ENCODE data around the gene FAM117A.
"Not testable (repeated sequence)": the region's sequence is repeated elsewhere in the genome, so short reads cannot be mapped to it uniquely, and the experiment has no call there.

Gene FAM117A

DNA sequence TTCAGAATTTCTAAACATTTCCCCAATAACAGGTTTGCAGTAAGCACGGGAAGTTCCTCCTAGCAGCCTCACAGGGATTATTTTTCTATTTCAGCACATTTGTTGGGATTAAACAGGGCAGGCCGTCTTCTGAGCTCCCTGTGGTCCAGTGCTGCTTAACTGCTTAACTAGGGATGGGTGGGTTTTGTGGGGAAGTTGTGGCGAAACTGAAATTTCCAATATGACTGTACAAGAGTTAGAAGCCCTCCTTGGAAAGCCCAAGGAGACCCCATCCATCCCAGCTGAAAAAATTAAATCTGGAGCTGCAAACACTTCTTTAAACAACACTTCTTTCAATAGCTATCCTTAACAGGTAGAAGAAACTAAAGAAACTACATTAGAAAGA lies 22.2 kb downstream of the FAM117A start:
- in situ Hi-C loops (cut with MboI; ENCODE audit: low sequenced_read_pairs), result no loop called here

DNA sequence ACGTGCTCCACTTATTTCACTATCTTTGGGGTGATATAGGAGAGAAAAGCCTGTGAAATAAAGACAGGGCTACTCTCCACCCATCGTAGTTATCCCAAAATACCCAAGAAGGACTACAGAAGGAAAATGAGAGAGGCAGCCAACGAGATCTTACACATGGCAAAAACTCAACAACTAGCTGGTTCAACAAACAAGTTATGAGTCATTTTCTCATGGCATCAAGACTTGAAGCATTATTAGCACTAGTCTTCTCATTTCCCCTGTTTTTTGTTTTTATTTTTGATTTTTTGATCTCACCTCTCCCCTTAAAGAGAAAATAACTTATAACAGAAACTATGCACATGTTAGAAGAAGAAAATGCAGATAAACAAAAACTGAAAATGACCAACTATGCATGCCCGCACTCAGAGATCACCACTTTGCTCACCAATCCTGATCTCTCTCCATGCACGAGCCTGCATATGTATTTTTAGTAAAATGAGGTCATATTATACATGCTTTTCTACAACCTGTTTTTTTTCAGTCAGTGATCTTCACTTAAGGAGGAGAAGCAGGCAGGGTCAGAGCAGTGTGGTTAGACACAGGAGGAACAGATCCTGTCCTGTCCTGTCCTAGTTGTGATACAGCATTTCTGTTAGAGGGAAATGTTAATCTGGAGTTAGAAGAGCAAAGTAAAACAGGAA lies 22.8 kb downstream of the FAM117A start:
- in situ Hi-C loops (cut with MboI; ENCODE audit: low sequenced_read_pairs), result no loop called here

DNA sequence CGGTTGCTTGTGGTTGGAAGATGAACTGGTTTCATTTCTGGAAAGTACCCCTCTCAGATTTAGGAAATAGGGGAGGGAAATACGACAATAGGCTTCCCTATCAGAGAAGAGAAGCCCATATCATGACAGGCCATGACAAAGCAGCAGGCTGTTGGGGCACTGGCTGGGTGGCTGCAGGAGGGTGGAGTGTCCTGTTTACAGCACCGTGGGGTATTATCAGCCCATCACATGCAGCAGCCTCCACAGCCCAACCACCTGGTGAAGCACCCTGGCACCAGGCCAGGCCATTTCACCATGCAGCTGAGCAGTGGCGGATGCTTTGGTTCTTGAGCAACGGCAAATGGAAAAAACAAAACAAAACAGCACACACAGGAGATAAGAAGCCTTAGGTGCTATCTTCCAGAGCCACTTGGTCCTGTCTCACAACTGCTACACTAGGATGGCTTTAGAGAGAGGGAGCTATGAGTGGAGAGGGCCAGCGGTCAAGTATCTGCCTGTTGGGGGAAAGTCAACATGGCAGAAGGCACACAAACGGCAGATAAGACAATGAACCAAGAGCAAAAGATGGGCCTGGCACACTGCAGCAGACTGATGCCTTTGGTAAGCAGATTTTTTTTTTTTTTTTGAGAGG lies 24.2 kb downstream of the FAM117A start:
- in situ Hi-C loops (cut with MboI; ENCODE audit: low sequenced_read_pairs), result no loop called here

DNA sequence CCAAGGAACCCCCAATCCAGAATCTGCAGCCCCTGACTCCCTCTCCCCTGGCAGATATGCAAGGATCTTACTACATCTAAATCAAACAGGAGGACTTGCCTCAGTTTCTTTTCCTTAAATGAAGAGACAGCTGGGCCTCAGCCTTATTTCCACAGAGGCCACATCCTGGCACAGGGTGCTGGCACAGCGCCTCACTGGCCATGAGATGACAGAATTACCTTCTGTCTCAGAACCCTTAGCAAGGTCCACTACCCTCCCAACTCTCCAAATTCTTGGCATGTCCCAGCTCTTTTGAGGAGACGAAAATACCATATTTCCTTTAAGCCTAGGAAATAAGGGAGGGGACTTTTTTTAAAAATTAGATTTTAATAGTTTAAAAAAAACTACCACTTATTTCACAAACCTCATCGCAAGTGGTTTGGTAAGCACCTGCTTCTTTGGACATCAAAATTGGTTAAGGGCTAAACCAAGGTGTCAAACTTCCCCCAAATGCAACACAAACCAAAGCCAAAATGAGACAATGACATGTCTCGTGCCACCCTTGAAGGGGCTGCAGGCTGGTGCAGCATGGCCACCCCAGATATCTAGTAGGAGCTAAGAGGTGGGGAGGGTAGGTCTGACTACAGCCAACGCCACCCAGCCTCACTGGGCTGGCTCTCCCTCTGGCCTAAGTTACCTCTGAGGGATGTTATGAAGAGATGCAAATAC lies 25.3 kb downstream of the FAM117A start:
- in situ Hi-C loops (cut with MboI; ENCODE audit: low sequenced_read_pairs), result no loop called here

DNA sequence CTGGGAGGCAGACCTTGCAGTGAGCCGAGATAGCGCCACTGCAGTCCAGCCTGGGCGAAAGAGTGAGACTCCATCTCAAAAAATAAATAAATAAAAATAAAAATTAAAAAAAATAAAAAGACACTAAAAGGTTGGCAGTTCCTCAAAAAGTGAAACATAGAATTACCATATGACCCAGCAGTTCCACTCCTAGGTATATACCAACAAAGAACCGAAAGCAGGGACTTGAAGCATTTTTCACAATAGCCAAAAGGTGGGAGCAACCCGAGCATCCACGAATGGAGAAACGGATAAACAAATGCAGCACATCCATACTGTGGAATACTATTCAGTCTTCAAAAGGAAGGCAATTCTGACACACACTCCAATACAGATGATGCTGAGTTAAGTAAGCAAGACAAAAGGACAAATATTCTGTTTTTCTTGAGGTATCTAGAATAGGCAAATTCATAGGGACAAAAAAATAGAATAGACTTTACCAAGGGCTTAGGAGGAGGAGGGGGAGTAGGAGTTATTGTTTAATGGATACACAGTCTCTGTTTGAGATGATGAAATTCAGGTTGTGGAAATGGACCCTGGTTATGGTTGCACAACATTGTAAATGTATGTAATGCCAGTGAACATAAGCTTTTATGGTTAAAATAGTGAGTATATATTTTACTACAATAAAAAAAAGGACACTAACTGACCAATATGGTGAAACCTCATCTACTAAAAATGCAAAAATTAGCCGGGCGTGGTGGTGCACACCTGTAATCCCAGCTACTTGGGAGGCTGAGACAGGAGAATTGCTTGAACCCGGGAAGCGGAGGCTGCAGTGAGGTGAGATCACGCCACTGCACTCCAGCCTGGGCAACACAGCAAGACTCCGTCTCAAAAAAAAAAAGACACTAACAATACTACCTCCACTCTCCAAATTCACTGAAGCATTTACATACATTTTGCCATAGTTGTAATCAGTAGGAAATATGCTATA lies 29.1 kb downstream of the FAM117A start:
- in situ Hi-C loops (cut with MboI; ENCODE audit: low sequenced_read_pairs), result no loop called here

DNA sequence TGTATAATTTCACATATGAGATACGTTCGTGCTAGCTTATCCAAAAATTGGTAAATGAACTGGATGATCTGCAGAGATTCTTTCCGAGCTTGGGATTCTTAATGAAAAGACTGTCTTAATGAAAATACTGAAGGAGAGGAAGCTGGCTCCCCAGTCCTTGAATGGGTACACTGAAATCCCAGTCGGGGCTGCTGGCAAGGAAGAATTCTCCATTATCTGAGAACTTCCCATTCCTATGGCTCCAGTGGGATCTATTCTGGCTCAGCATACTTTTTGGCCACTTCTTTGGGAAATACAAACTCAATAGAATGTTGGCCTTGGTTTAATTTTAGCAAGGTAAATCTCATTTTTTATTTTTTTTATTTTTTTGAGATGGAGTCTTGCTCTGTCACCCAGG lies 32.5 kb downstream of the FAM117A start:
- in situ Hi-C loops (cut with MboI; ENCODE audit: low sequenced_read_pairs), result no loop called here

DNA sequence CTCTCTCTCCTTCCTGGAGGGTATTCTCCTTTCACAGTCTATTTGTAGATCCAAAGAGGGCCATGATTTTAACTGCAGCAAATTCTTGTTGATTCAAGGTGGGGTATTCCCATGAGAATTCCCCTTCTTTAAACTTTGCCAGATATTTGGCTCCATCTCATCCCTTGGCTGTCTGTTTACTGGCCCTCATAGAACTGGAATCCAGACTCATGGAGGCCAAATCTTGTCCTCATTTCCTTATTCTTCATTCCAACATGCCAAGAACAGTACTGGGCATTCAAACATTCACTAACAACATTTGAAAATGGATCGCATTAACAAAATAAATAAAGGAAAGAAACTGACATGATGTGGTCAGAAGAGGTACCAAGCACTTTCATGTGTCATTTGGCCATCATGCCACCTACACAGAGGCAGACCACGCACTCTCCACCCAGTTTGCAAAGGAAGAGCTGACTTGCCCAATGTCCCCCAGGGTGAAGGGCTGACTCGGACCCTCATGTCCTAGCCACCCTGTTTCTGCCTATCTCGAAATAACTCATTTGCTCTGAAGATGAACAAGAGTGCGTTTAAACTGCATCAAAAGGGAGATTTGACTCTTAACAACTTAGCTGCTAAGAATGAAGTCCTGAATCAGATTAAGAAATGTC lies 33.0 kb downstream of the FAM117A start:
- in situ Hi-C loops (cut with MboI; ENCODE audit: low sequenced_read_pairs), result no loop called here

DNA sequence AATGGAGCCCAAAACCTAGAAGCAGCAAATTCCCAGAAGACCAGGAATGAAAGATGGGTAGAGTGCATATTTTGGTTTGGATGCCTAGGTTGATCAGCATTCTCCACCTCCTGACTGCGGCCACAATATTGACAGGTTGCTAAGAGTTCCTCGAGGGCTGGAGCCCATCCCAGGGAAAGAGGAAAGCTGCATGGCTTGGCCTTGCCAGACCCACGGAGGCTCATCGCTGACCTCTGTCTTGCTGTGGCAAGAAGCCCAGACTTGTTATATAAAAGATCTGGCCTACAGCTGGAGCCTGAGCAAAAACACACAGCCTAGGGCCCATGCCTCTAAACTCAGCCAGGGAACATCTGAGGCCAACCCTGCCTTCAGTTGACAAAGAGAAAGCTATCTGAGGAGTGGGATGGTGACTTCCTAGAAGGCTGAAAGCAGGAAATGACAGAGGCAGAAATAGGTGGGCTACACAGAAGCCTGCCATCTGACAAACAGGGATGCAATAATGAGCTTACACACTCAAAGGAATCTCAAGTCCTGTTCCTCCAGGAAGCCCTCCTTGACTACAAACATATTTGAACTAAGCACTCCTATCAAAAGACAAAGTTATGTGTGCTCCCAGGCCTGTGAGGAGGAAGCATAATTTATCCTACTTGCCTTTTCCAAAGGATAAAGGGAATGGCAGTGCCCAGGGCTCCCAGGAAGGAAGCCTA lies 33.7 kb downstream of the FAM117A start:
- in situ Hi-C loops (cut with MboI; ENCODE audit: low sequenced_read_pairs), result no loop called here

DNA sequence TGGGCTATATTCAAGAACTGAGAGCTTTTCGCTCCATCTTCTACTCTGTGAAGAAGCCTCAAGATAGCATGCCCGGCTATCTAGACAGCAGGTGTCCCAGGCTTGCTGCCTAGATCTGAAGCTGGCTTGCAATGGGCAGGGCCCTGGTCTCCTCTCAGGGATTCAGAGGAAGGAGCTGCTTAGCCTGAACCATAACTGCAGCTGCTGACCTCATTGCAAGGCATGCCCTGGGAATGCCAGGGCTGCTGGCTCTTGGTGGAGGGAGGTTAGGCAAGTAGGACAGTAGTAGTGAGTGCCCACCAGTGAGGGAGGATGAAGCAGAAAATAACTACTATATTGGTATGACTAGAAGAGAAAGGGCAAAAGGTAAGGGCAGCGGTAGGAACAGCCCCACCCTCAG lies 34.9 kb downstream of the FAM117A start:
- in situ Hi-C loops (cut with MboI; ENCODE audit: low sequenced_read_pairs), result no loop called here

DNA sequence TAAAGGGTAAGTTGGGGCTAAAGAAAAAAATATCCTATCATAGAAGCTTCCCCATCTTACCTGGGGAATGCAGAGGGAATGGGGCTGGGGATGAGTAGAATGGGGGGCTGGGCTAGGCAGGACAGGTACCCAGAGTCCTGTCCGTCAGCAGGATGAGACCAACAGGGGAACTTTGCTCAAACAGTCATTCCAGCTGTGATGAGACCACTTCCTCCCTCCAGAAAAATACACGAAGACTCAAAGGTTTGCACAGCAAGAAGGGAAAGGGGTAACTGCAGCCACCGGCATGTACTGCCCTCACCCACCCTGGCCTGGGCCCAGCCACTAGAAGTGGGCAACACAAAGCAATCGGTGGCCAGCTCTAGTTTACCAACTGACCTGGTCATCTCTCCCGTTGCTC lies 35.5 kb downstream of the FAM117A start:
- in situ Hi-C loops (cut with MboI; ENCODE audit: low sequenced_read_pairs), result no loop called here

DNA sequence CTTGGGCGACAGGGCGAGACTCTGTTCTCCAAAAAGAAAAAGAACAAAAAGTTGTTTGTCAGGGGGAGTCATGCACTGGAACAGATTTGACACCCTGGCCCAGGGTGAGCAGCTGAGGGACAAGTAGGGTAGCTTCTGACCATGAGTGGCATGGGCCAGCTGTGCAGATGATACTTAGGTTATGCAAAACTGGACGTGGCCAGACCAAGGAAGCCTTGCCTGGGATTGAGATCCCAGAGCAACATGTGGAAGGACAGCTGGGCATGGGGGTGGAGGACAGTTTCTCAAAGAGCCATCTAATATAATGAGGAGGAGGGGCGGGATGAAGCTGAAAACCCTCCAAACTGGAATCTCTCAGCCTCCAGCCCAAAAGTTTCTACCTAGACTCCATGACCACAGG lies 36.6 kb downstream of the FAM117A start:
- in situ Hi-C loops (cut with MboI; ENCODE audit: low sequenced_read_pairs), result no loop called here

DNA sequence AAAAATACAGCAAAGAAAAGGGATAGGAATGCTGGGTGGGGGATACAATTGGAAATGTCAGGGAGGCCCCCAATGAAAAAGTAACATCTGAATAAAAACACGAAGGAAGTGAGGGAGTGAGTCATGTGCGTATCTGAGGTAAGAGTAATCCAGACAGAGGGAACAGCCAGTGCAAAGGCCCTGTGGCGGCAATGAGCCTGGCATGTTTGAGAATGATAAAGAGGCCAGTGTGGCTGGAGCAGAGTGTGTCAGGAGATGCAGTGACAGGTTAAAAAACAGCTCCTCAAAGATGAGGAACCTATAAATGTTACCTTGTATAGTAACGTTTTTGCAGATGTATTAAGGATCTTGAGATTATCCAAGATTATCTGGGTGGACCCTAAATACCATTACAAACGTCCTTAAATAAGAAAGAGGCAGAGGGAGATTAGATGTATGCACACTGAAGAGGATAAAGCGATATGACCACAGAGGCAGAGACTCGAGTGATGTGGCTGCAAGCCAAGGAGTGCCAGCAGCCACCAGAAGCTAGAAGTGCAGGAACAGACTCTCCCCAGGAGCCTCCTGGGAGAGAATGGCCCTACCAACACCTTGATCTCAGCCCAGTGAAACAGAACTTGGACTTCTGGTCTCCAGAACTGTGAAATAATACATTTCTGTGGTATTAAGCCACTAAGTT lies 38.3 kb downstream of the FAM117A start:
- in situ Hi-C loops (cut with MboI; ENCODE audit: low sequenced_read_pairs), result no loop called here

DNA sequence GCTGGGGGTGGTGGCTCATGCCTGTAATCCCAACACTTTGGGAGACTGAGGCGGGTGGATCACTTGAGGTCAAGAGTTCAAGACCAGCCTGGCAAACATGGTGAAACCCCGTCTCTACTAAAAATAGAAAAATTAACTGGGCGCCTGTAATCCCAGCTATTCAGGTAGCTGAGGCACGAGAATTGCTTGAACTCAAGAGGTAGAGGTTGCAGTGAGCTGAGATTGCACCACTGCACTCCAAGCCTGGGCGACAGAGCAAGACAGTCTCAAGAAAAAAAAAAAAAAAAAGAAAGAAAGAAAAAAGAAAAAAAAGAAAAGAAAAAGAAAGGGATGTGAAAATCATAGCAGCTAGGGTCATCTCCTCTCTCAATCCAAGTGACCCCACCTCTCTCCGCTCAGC lies 39.4 kb downstream of the FAM117A start:
- in situ Hi-C loops (cut with MboI; ENCODE audit: low sequenced_read_pairs), result not testable (repeated sequence)

DNA sequence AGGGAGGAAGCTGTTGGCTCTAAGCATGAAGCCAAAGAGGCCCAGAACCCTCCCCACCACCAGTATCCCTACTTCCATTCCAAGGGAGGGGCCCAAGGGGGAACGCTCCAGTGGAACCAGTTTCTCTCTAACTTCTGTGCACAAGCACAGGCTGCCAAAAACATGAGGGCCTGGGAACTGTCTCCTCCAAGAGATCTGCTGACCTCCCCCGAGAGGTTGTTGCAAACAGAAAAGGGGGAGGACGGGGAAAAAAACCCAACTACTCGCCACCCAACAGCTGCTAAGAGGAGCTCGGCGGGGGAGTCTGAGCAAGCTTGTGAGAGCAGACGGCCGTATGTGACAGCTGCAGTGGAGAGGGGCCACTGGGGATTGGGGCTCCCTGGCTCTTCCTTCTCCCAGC lies 40.5 kb downstream of the FAM117A start:
- in situ Hi-C loops (cut with MboI; ENCODE audit: low sequenced_read_pairs), result no loop called here

DNA sequence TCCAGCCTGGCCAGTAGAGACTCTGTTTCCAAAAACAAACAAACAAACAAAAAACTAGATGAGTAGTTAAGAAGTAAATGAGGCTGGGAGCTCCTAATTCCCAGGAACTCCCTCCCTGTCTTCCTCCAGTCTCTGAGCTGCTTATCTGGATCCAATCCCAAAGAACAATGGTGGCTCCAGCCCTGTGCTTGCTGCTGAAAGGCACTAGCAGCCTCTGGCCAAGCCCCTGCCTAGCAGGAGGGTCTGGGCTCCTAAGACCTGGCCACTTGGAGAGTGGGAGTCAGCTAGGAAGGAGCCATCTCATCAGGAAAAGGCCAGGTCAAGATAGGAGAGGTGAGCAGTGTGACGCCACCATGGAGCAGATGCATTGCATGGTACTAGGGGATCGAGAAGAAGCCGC lies 41.9 kb downstream of the FAM117A start:
- in situ Hi-C loops (cut with MboI; ENCODE audit: low sequenced_read_pairs), result no loop called here

DNA sequence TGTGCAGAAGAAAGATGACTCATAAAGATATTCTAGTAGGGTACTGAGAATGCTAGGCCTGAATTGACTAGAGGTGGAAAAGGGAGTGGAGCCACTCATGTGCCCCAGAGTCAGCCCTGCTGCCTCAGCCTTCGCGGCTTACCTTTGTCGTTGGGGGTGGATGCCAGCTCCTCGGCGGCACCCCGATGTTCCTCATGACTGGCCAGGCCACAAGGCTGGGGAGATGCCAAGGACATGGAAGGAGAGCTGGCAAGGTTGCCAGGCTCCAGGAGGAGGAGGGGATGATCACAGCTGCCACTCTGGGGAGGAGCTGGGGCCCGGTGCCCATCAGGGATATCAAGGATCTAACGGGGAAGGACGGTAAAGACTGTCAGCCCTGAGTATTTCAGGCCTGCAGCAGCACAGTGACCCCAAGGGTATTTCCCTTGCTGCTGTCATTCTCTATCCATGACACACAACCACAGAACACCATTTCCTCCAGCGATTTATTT lies 46.5 kb downstream of the FAM117A start:
- in situ Hi-C loops (cut with MboI; ENCODE audit: low sequenced_read_pairs), result no loop called here

DNA sequence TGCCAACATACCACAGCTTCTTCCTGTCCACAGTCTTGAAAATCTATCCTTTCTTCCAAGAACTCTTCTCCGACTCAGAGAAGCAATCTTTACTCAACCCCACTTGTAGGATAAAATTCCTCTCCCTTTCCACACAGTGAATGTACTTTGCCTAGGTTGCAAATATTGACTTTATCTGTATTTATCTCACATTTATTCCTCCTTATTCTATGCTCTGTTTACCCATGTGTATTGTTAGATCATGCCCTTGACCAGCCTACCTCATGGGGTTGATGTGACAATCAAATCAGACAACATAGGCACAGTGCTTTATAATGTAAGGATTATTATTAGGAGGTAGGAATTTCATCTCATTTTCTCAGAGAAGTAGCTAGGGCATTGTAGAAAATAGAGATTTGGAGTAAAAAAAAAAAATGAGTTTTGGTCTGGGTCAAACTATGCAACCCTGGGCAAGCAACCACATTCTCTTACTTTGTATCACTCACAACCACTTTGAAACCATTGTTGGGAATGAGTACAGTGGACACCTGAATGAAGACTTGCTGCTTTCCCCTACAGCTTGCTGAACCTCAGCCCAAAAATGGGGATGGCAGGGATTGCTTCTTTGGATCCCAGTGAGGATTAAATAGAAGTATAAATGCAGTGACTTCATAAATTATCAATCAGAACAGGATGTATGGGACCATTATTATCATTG lies 47.1 kb downstream of the FAM117A start:
- in situ Hi-C loops (cut with MboI; ENCODE audit: low sequenced_read_pairs), result no loop called here

DNA sequence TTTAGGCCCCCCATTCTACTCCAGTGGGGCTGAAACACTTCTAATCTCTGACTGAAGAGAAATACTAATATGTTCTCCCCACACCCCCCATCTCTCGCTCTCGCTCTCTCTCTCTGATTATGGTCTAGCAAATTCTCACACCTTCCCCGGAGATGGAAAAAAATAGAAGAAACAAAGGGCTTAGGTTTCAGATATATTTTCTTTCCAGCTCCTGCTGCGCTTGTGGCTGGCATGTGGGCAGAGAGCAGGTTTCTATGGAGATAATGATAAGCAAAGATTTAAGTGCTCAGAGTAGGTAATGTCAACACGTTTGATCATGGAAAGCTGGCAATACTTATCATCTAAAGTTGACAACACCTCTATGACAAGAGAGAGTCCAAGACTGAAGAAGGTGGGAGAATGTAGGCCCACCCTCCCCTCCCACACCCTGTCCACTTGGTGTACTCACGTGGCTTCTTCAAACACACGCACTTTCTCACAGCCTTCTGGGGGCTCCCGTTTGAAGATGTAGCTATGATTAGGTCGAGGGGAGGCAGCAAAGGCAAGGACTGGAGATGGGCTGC lies 48.1 kb downstream of the FAM117A start:
- in situ Hi-C loops (cut with MboI; ENCODE audit: low sequenced_read_pairs), result no loop called here
